ENCODE measurements around the gene DBP.
A peak's percentile ranks its signal among the peaks of the same experiment; 100 is the strongest.

Gene DBP

GRCh38 chr19:48616491-48617056 is 20.6 kb downstream of the DBP start:
- Histone ChIP-seq H3K4me3 (ENCODE audit: low read depth, low read length) (no peak overlapping the region), H3K27ac (ENCODE audit: low read depth, low read length) (peak overlapping the region; percentile 96), H3K9me3 (ENCODE audit: control insufficient read depth, insufficient read depth, low read length) (no peaks in the 10 kb centered on the region), H3K27me3 (ENCODE audit: control insufficient read depth, insufficient read depth, low read length) (no peaks in the 10 kb centered on the region), H3K36me3 (ENCODE audit: control insufficient read depth, insufficient read depth, low read length) (peaks cover 36% of the 10 kb centered on the region), H3K4me1 (ENCODE audit: control insufficient read depth, insufficient read depth, low read length) (peaks cover 37% of the 10 kb centered on the region), H3K9ac (ENCODE audit: low read depth, low read length) (no peak overlapping the region)

GRCh38 chr19:48616041-48616436 is 21.1 kb downstream of the DBP start:
- no peak overlapping the region for H3K9ac ChIP-seq (ENCODE audit: low read depth, low read length)
- H3K4me1 ChIP-seq (ENCODE audit: control insufficient read depth, insufficient read depth, low read length), result peaks cover 37% of the 10 kb centered on the region
- H3K27me3 ChIP-seq (ENCODE audit: control insufficient read depth, insufficient read depth, low read length), result no peaks in the 10 kb centered on the region
- H3K4me3 ChIP-seq (ENCODE audit: low read depth, low read length), result no peak overlapping the region
- peak overlapping the region; percentile 96 for H3K27ac ChIP-seq (ENCODE audit: low read depth, low read length)
- peaks cover 33% of the 10 kb centered on the region for H3K36me3 ChIP-seq (ENCODE audit: control insufficient read depth, insufficient read depth, low read length)
- no peaks in the 10 kb centered on the region for H3K9me3 ChIP-seq (ENCODE audit: control insufficient read depth, insufficient read depth, low read length)

GRCh38 chr19:48615231-48616040 is 21.7 kb downstream of the DBP start:
- H3K4me3 ChIP-seq (ENCODE audit: low read depth, low read length), result peak overlapping the region; percentile 22; the same call in 1 of the 2 replicates
- H3K9ac ChIP-seq (ENCODE audit: low read depth, low read length), result peak overlapping the region; percentile 64; the same call in 1 of the 2 replicates
- H3K27ac ChIP-seq (ENCODE audit: low read depth, low read length), result peak overlapping the region; percentile 96
- H3K36me3 ChIP-seq (ENCODE audit: control insufficient read depth, insufficient read depth, low read length), result peaks cover 33% of the 10 kb centered on the region
- H3K9me3 ChIP-seq (ENCODE audit: control insufficient read depth, insufficient read depth, low read length), result no peaks in the 10 kb centered on the region
- H3K27me3 ChIP-seq (ENCODE audit: control insufficient read depth, insufficient read depth, low read length), result no peaks in the 10 kb centered on the region
- peaks cover 37% of the 10 kb centered on the region for H3K4me1 ChIP-seq (ENCODE audit: control insufficient read depth, insufficient read depth, low read length)

GRCh38 chr19:48614436-48615230 is 22.5 kb downstream of the DBP start, which contains the start of gene FAM83E:
FAM83E (minus strand) TSS chr19:48615076; CDS start chr19:48613372, 1,704 bp downstream.
- Histone ChIP-seq H3K4me1 (ENCODE audit: control insufficient read depth, insufficient read depth, low read length) (peaks cover 37% of the 10 kb centered on the region), H3K27ac (ENCODE audit: low read depth, low read length) (peak within 1 kb of the TSS; percentile 96), H3K9me3 (ENCODE audit: control insufficient read depth, insufficient read depth, low read length) (no peaks in the 10 kb centered on the region), H3K27me3 (ENCODE audit: control insufficient read depth, insufficient read depth, low read length) (no peaks in the 10 kb centered on the region), H3K9ac (ENCODE audit: low read depth, low read length) (peak within 1 kb of the TSS; percentile 64), H3K4me3 (ENCODE audit: low read depth, low read length) (peak within 1 kb of the TSS; percentile 22; the same call in 1 of the 2 replicates), H3K36me3 (ENCODE audit: control insufficient read depth, insufficient read depth, low read length) (peaks cover 33% of the 10 kb centered on the region)

GRCh38 chr19:48613852-48614435 is 23.2 kb downstream of the DBP start:
- peak overlapping the region; percentile 96 for H3K27ac ChIP-seq (ENCODE audit: low read depth, low read length)

GRCh38 chr19:48613024-48613851 is 23.9 kb downstream of the DBP start:
- no peaks in the 10 kb centered on the region for H3K9me3 ChIP-seq (ENCODE audit: control insufficient read depth, insufficient read depth, low read length)

More at GRCh38 chr19:48613852-48614435, 23.2 kb downstream of the DBP start:
- H3K4me1 ChIP-seq (ENCODE audit: control insufficient read depth, insufficient read depth, low read length), result peaks cover 37% of the 10 kb centered on the region
- no peaks in the 10 kb centered on the region for H3K9me3 ChIP-seq (ENCODE audit: control insufficient read depth, insufficient read depth, low read length)
- peak overlapping the region; percentile 64 for H3K9ac ChIP-seq (ENCODE audit: low read depth, low read length)
- H3K4me3 ChIP-seq (ENCODE audit: low read depth, low read length), result peak overlapping the region; percentile 19; the same call in 1 of the 2 replicates
- H3K27me3 ChIP-seq (ENCODE audit: control insufficient read depth, insufficient read depth, low read length), result no peaks in the 10 kb centered on the region
- peaks cover 33% of the 10 kb centered on the region for H3K36me3 ChIP-seq (ENCODE audit: control insufficient read depth, insufficient read depth, low read length)

GRCh38 chr19:48611872-48612271 is 25.3 kb downstream of the DBP start:
- no peak overlapping the region for H3K9ac ChIP-seq (ENCODE audit: low read depth, low read length)
- peaks cover 29% of the 10 kb centered on the region for H3K4me1 ChIP-seq (ENCODE audit: control insufficient read depth, insufficient read depth, low read length)
- no peak overlapping the region for H3K27ac ChIP-seq (ENCODE audit: low read depth, low read length)
- no peak overlapping the region for H3K4me3 ChIP-seq (ENCODE audit: low read depth, low read length)
- no peaks in the 10 kb centered on the region for H3K9me3 ChIP-seq (ENCODE audit: control insufficient read depth, insufficient read depth, low read length)
- H3K27me3 ChIP-seq (ENCODE audit: control insufficient read depth, insufficient read depth, low read length), result no peaks in the 10 kb centered on the region
- peaks cover 22% of the 10 kb centered on the region for H3K36me3 ChIP-seq (ENCODE audit: control insufficient read depth, insufficient read depth, low read length)

More at GRCh38 chr19:48613024-48613851, 23.9 kb downstream of the DBP start:
- Histone ChIP-seq H3K36me3 (ENCODE audit: control insufficient read depth, insufficient read depth, low read length) (peaks cover 33% of the 10 kb centered on the region), H3K4me1 (ENCODE audit: control insufficient read depth, insufficient read depth, low read length) (peaks cover 37% of the 10 kb centered on the region), H3K27ac (ENCODE audit: low read depth, low read length) (no peak overlapping the region), H3K27me3 (ENCODE audit: control insufficient read depth, insufficient read depth, low read length) (no peaks in the 10 kb centered on the region), H3K9ac (ENCODE audit: low read depth, low read length) (no peak overlapping the region), H3K4me3 (ENCODE audit: low read depth, low read length) (no peak overlapping the region)

GRCh38 chr19:48609571-48610108 is 27.5 kb downstream of the DBP start:
- H3K27ac ChIP-seq (ENCODE audit: low read depth, low read length), result no peak overlapping the region
- H3K9ac ChIP-seq (ENCODE audit: low read depth, low read length), result no peak overlapping the region
- H3K4me3 ChIP-seq (ENCODE audit: low read depth, low read length), result no peak overlapping the region
- H3K36me3 ChIP-seq (ENCODE audit: control insufficient read depth, insufficient read depth, low read length), result 0 out of 2 replicates have a peak, but pooled peaks cover 2% of the 10 kb centered on the region
- H3K9me3 ChIP-seq (ENCODE audit: control insufficient read depth, insufficient read depth, low read length), result no peaks in the 10 kb centered on the region
- H3K27me3 ChIP-seq (ENCODE audit: control insufficient read depth, insufficient read depth, low read length), result no peaks in the 10 kb centered on the region
- peaks cover 9% of the 10 kb centered on the region for H3K4me1 ChIP-seq (ENCODE audit: control insufficient read depth, insufficient read depth, low read length)

GRCh38 chr19:48608798-48609263 is 28.3 kb downstream of the DBP start:
- H3K9ac ChIP-seq (ENCODE audit: low read depth, low read length), result no peak overlapping the region
- no peak overlapping the region for H3K27ac ChIP-seq (ENCODE audit: low read depth, low read length)
- H3K4me3 ChIP-seq (ENCODE audit: low read depth, low read length), result no peak overlapping the region
- 0 out of 2 replicates have a peak, but pooled peaks cover 2% of the 10 kb centered on the region for H3K36me3 ChIP-seq (ENCODE audit: control insufficient read depth, insufficient read depth, low read length)
- H3K4me1 ChIP-seq (ENCODE audit: control insufficient read depth, insufficient read depth, low read length), result peaks cover 2% of the 10 kb centered on the region
- H3K9me3 ChIP-seq (ENCODE audit: control insufficient read depth, insufficient read depth, low read length), result no peaks in the 10 kb centered on the region
- H3K27me3 ChIP-seq (ENCODE audit: control insufficient read depth, insufficient read depth, low read length), result no peaks in the 10 kb centered on the region

Measured in HUES48 (cell line).